GM19025 (cell line): ENCODE results near the gene SEPTIN5.

Experiments
- ATAC-seq: cut with Tn5 transposase; IDR thresholded peaks from one replicate; pipeline ENCODE4 v1.9.1; 2021; ENCODE audit warnings: mild to moderate bottlenecking, low read depth, moderate library complexity; ENCODE audit not compliant: unreplicated experiment

The SEPTIN5 gene

DNA sequence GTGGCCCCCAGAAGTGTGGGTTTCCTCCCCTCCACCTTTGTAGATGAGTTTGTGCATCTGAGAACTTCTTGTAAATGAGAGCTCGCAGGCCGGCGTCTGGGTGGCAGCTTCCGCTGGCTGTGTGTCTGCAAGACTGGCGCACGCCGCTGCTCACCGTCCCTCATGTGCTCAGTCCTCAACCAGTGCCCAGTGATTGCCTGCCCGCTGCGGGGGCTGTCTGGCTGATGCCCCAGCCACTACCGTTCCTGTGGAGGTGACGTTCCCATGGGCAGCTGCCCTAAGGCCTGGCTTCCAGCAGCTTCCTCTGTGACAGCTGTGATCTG is 55.1 kb downstream of the SEPTIN5 start:
- ATAC-seq: no peak

DNA sequence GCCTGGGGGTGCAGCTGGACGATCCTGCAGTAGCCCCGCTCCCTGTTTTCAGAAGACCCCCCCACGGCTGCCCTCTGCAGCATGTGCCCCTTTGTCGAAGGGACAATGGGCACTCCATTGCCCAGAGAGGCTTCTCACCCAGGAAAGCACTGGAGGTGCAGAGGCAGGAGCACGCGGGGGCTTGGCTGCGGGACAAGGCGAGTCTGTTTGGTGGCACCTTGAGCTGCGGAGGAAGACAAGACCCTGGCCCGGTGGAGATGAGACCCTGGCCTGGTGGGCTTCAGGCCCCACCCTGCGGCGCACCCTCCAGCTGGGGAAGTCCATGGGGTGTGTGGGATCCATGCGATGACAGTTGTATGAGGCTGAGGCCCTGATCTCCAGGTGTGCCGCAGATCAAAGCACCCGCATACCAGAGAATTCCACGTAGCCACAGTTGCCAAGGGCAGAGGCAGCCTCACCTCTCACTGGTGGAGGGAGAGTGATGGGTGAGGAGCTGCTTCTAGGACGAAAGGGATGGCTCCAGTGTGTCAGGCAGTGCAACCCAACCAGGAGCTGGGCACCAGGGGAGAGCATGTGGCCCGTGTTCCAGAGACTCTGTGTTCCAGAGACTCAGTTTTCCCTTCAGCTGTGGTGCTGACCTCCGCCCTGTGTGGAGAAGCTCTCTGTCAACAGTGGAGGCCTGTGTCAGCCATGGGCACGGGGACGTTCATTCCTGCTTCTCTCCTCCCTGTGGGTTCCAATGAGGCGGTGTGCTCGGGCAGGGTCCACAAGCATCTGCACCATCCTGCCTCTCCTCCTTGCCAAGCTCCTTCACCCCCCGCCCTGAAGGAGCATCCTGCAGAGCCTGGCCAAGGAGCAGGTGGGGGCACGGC is 56.3 kb downstream of the SEPTIN5 start:
- no peak for ATAC-seq

DNA sequence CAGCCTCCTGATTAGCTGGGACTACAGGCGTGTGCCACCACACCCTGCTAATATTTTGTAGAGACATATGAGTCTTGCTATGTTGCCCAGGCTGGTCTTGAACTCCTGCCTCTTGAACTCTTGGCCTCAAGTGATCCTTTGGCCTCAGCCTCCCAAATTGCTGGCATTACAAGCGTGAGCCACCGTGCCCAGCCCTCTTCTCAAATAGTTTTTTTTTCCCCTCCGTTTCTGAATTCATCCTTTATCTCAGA is 58.0 kb downstream of the SEPTIN5 start:
- no peak for ATAC-seq
